ENCODE measurements around the gene CFAP58.

CFAP58 gene

GRCh38 chr10:104323085-104323484, 30.5 kb upstream of the CFAP58 start:
- TF ChIP-seq ZFX (IDR thresholded peaks at IDR 0.05; ENCODE audit: borderline replicate concordance), result no peak
- no peak for TF ChIP-seq CTCF (IDR thresholded peaks at IDR 0.05)

DNA sequence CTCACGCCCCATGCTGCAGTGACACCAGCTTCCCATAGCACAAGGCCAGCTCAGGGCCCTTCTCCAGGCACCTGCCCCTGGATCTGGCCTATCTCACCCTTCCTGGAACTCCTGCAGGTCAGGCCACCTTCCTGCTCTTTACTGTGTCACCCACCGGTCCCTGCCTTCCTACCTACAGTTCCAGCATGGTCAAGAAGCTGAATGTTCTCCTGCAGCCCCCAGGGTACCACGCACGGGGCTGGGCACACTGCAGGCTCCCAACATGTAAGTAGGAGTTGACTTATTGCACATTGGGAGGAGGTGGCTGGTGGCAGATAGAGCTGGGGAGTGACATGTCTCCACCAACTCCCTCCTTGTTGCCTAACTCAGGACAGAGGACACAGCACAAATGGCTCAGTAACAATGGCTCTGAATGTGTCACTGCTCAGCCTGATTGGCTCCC, 29.9 kb upstream of the CFAP58 start:
- H3K27ac ChIP-seq, result no peak overlapping the region
- TF ChIP-seq ZFX (IDR thresholded peaks at IDR 0.05; ENCODE audit: borderline replicate concordance), result no peak
- no peak for TF ChIP-seq CTCF (IDR thresholded peaks at IDR 0.05)

More at GRCh38 chr10:104323085-104323484, 30.5 kb upstream of the CFAP58 start:
- no peak overlapping the region for H3K27ac ChIP-seq

- no peak for TF ChIP-seq CTCF (IDR thresholded peaks at IDR 0.05)
- no peak for TF ChIP-seq ZFX (IDR thresholded peaks at IDR 0.05; ENCODE audit: borderline replicate concordance)
- no peak overlapping the region for H3K27ac ChIP-seq
Observed at GRCh38 chr10:104324221-104324686, 29.4 kb upstream of the CFAP58 start.

DNA sequence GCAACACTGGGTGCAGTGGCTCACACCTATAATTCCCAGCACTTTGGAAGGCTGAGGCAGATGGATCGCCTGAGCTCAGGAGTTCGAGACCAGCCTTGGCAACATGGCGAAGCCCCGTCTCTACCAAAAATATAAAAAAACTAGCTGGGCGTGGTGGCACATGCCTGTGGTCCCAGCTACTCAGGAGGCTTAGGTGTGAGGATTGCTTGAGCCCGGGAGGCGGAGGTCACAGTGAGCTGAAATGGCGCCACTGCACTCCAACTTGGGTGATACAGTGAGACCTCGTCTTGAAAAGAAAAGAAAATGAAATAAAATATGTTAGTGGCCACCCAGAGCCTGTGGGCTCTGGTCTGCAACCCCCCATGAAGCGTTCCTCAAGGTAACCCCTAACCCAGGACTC, 28.7 kb upstream of the CFAP58 start:
- TF ChIP-seq ZFX (IDR thresholded peaks at IDR 0.05; ENCODE audit: borderline replicate concordance) (no peak), CTCF (IDR thresholded peaks at IDR 0.05) (no peak)

DNA sequence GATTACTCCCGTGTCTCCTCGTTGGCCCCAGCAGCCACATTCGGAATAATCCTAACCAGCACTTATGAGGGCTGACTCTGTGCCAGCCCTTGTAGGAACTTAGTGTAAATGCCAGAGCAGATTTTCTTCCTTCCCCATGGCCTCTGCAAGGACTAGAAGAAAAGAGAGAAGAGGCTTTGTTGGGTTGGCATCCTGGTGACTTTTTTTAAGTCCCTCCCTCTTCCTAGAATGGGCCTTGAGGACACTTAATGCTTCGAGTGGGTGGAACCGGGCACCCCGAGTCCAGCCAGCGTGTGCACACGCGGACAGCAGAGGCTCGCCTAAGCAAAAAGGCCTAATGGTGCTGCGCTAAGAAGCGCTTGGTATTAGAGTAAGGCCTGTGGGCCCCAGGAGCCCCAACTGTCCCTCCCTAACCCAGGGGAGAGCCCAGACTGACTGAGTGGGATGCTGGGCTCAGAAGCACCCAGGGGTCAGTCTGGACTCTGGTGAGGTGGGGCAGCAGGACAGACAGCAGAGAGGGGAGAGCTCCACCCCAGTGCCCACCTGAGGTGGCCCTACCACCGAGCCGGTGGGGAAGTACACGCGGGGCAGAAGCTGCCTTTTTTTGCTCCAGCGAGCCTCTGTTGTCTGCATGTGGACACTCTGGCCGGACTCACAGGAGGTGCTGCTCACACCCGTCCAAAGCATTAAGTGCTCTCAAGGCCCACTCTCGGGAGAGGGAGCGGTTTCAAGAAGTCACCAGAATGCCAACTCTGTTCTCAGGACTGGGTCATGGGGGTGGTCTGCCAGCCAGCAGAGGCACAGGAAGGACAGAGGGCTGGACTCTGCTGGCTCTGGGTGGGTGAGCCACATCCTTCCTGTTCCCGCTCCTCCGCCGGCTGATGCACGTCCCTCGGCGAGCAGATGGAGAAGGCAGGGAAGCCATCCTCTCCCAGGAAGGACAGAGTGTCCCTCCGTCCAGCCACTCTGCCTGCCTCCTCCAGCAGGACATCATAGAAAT, 27.9 kb upstream of the CFAP58 start:
- TF ChIP-seq CTCF (IDR thresholded peaks at IDR 0.05), result no peak
- no peak for TF ChIP-seq ZFX (IDR thresholded peaks at IDR 0.05; ENCODE audit: borderline replicate concordance)
- H3K27ac ChIP-seq, result no peak overlapping the region

More for the DNA sequence above, 28.7 kb upstream of the CFAP58 start:
- H3K27ac ChIP-seq, result no peak overlapping the region

GRCh38 chr10:104326991-104327610, 26.5 kb upstream of the CFAP58 start:
- H3K27ac ChIP-seq, result no peak overlapping the region
- TF ChIP-seq CTCF (IDR thresholded peaks at IDR 0.05), result no peak
- TF ChIP-seq ZFX (IDR thresholded peaks at IDR 0.05; ENCODE audit: borderline replicate concordance), result no peak
